ENCODE results near the gene KIAA0513.

DNA sequence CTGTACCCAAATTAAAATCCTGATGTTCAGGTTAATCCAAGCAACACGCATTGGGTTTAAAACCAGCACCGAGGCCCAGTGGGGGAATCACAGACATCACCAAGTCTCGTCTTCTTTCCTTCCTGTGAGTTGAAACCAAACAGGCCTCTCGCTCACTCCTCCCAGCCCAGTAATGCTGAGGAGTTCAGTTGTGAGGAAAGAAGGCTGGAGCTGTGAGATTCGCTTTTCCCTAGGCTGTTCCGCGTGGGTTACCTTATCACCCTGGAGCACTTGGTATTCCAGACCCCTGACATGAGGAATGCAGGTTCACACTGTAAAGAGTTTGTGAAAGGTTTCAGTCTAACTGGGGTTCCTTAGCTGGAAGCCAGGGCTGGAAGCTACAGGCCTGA, 63.9 kb downstream of the KIAA0513 start:
- TF ChIP-seq, protein P1, sequence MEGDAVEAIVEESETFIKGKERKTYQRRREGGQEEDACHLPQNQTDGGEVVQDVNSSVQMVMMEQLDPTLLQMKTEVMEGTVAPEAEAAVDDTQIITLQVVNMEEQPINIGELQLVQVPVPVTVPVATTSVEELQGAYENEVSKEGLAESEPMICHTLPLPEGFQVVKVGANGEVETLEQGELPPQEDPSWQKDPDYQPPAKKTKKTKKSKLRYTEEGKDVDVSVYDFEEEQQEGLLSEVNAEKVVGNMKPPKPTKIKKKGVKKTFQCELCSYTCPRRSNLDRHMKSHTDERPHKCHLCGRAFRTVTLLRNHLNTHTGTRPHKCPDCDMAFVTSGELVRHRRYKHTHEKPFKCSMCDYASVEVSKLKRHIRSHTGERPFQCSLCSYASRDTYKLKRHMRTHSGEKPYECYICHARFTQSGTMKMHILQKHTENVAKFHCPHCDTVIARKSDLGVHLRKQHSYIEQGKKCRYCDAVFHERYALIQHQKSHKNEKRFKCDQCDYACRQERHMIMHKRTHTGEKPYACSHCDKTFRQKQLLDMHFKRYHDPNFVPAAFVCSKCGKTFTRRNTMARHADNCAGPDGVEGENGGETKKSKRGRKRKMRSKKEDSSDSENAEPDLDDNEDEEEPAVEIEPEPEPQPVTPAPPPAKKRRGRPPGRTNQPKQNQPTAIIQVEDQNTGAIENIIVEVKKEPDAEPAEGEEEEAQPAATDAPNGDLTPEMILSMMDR (optimal IDR thresholded peaks at IDR 0.05 in 1 of 3, IDR thresholded peaks at IDR 0.05 in 1 of 3, conservative IDR thresholded peaks at IDR 0.05 in 1 of 3; ENCODE audit: extremely low read depth in 1 of 3, insufficient read depth in 2 of 3, low read length in 3 of 3), result no peak
- no peak for TF ChIP-seq EZH2 (IDR thresholded peaks at IDR 0.05; ENCODE audit: low read length)
